Loucy (cell line): ENCODE results near the gene MRAS.

Experiments
- CTCF ChIP-seq: fragments of 200-600 bp; sonication (generic); conservative IDR thresholded peaks from 2 replicates; pipeline ENCODE4 v1.5.1; 2014; ENCODE audit warnings: mild to moderate bottlenecking, antibody characterized with exemption, low read length
- EZH2phosphoT487 ChIP-seq: fragments of 200-600 bp; IDR thresholded peaks from 2 replicates; pipeline ENCODE4 v1.6.1; 2018; ENCODE audit warnings: antibody characterized with exemption, mild to moderate bottlenecking, moderate library complexity, borderline replicate concordance

- TF ChIP-seq CTCF: no peak
- TF ChIP-seq EZH2phosphoT487: no peak
Observed at GRCh38 chr3:138405001-138405400, 56.6 kb downstream of the MRAS start.
